WTC11 (cell line): ENCODE measurements around the gene CLSTN2. TPM values are rescaled to one million over a fixed set of nuclear protein-coding genes. Genes with fewer than 3 reads are reported as not detected.

Source experiments
- ATAC-seq: fragments of 200-7000 bp; cut with Tn5 transposase; 2 replicates; pipeline ENCODE4 v1.10.0; 2021; ENCODE audit warnings: mild to moderate bottlenecking, moderate library complexity
- CTCF ChIA-PET: fragments of 300-600 bp; sonication (Branson Sonifier 250); formaldehyde crosslinking; loops from one replicate; lab custom pipeline; 2021; ENCODE audit warnings: antibody characterized with exemption; lab: Charles Lee
- POLR2A ChIA-PET: fragments of 350-600 bp; sonication (Branson Sonifier 250); formaldehyde crosslinking; loops from one replicate; lab custom pipeline; 2021; ENCODE audit warnings: antibody characterized with exemption; lab: Charles Lee
- DNase-seq: peaks from one replicate; pipeline ENCODE4 v3.0.0; 2021; ENCODE audit warnings: low spot score
- H3K27ac Mint-ChIP-seq: 2 replicates; pipeline ENCODE4 v1.8.0; 2021; ENCODE audit warnings: mixed read lengths
- H3K27me3 Mint-ChIP-seq: 2 replicates; pipeline ENCODE4 v1.8.0; 2021; ENCODE audit warnings: low read depth, mild to moderate bottlenecking, moderate library complexity, mixed read lengths
- H3K36me3 Mint-ChIP-seq: 2 replicates; pipeline ENCODE4 v1.8.0; 2021; ENCODE audit warnings: mixed read lengths
- H3K4me1 Mint-ChIP-seq: 2 replicates; pipeline ENCODE4 v1.8.0; 2022; ENCODE audit warnings: mixed read lengths
- H3K4me3 Mint-ChIP-seq: 2 replicates; pipeline ENCODE4 v1.8.0; 2021; ENCODE audit warnings: mild to moderate bottlenecking, moderate library complexity, mixed read lengths
- H3K9me3 Mint-ChIP-seq: 2 replicates; pipeline ENCODE4 v1.8.0; 2021; ENCODE audit warnings: mixed read lengths
- ARID4B ChIP-seq: sonication (generic); formaldehyde crosslinking; IDR thresholded peaks from 2 replicates; pipeline ENCODE4 v1.8.0; 2023; ENCODE audit warnings: missing genetic modification reagents, mild to moderate bottlenecking, borderline replicate concordance
- FOXP1 ChIP-seq: sonication (generic); formaldehyde crosslinking; IDR thresholded peaks from 2 replicates; pipeline ENCODE4 v1.8.0; 2022; ENCODE audit warnings: missing genetic modification reagents, mild to moderate bottlenecking, moderate library complexity, borderline replicate concordance
- GABPB1 ChIP-seq: sonication (generic); formaldehyde crosslinking; IDR thresholded peaks from 2 replicates; pipeline ENCODE4 v1.8.1; 2023; ENCODE audit warnings: mild to moderate bottlenecking, missing genetic modification reagents
- GTF2I ChIP-seq: fragments of 250-450 bp; sonication (Bioruptor Pico); conservative IDR thresholded peaks from 2 replicates; pipeline ENCODE4 v1.4.0; 2021; ENCODE audit warnings: mild to moderate bottlenecking
- JAZF1 ChIP-seq: fragments of 250-450 bp; sonication (Bioruptor Pico); IDR thresholded peaks from 2 replicates; pipeline ENCODE4 v1.9.0; 2021; ENCODE audit warnings: moderate library complexity, mild to moderate bottlenecking, inconsistent platforms
- NFYB ChIP-seq: sonication (generic); formaldehyde crosslinking; conservative IDR thresholded peaks from 2 replicates; pipeline ENCODE4 v1.8.0; 2022; ENCODE audit warnings: low read depth, missing genetic modification reagents
- NR1H2 ChIP-seq: sonication (generic); formaldehyde crosslinking; IDR thresholded peaks from 2 replicates; pipeline ENCODE4 v1.9.0; 2021; ENCODE audit warnings: mild to moderate bottlenecking, moderate library complexity, missing genetic modification reagents
- NR2C2 ChIP-seq: sonication (generic); formaldehyde crosslinking; IDR thresholded peaks from 2 replicates; pipeline ENCODE4 v1.8.0; 2022; ENCODE audit warnings: mild to moderate bottlenecking, missing genetic modification reagents
- NR3C1 ChIP-seq: sonication (generic); formaldehyde crosslinking; conservative IDR thresholded peaks from 2 replicates; pipeline ENCODE4 v1.8.1; 2023; ENCODE audit warnings: low read depth, mild to moderate bottlenecking, missing genetic modification reagents
- RORB ChIP-seq: fragments of 250-450 bp; sonication (Bioruptor Pico); IDR thresholded peaks from 2 replicates; pipeline ENCODE4 v1.9.0; 2021; ENCODE audit warnings: mild to moderate bottlenecking
- SMAD3 ChIP-seq: sonication (generic); formaldehyde crosslinking; IDR thresholded peaks from 2 replicates; pipeline ENCODE4 v1.8.0; 2022; ENCODE audit warnings: missing genetic modification reagents, mild to moderate bottlenecking, borderline replicate concordance
- STAT6 ChIP-seq: sonication (generic); formaldehyde crosslinking; conservative IDR thresholded peaks from 2 replicates; pipeline ENCODE4 v1.8.1; 2023; ENCODE audit warnings: mild to moderate bottlenecking, low read depth, missing genetic modification reagents, moderate library complexity
- USF2 ChIP-seq: sonication (generic); formaldehyde crosslinking; IDR thresholded peaks from 2 replicates; pipeline ENCODE4 v1.8.1; 2023; ENCODE audit warnings: mild to moderate bottlenecking, missing genetic modification reagents, moderate library complexity
- ZNF138 ChIP-seq: sonication (generic); formaldehyde crosslinking; conservative IDR thresholded peaks from 2 replicates; pipeline ENCODE4 v1.8.1; 2022; ENCODE audit warnings: mild to moderate bottlenecking, moderate library complexity, missing genetic modification reagents
- ZNF416 ChIP-seq: fragments of 250-450 bp; sonication (Bioruptor Pico); IDR thresholded peaks from 2 replicates; pipeline ENCODE4 v1.9.0; 2021; ENCODE audit warnings: mild to moderate bottlenecking, inconsistent platforms
- total RNA-seq: library from RNA; stranded (reverse); gene quantifications from 3 replicates; pipeline ENCODE4 v1.2.3, GENCODE V29; 2021
- TF ChIP-seq, protein P1 (sequence below): sonication (generic); formaldehyde crosslinking; IDR thresholded peaks from 2 replicates; pipeline ENCODE4 v1.8.1; 2022; ENCODE audit warnings: mild to moderate bottlenecking, moderate library complexity, missing genetic modification reagents
- TF ChIP-seq, protein P2 (sequence below): sonication (generic); formaldehyde crosslinking; IDR thresholded peaks from 2 replicates; pipeline ENCODE4 v1.8.1; 2022; ENCODE audit warnings: low read depth, mild to moderate bottlenecking, moderate library complexity, missing genetic modification reagents, borderline replicate concordance
- TF ChIP-seq, protein P3 (sequence below): fragments of 250-450 bp; sonication (Bioruptor Pico); IDR thresholded peaks from 2 replicates; pipeline ENCODE4 v1.9.0; 2021; ENCODE audit warnings: mild to moderate bottlenecking, borderline replicate concordance

CLSTN2 gene
- total RNA-seq, 1 experiment from 2014 or later, result 0.35 TPM

GRCh38 chr3:140238646-140239314 is 303.8 kb downstream of the CLSTN2 start (continued):
- no peak for TF ChIP-seq GTF2I (CRISPR knock-in tag)
- TF ChIP-seq, protein P1, sequence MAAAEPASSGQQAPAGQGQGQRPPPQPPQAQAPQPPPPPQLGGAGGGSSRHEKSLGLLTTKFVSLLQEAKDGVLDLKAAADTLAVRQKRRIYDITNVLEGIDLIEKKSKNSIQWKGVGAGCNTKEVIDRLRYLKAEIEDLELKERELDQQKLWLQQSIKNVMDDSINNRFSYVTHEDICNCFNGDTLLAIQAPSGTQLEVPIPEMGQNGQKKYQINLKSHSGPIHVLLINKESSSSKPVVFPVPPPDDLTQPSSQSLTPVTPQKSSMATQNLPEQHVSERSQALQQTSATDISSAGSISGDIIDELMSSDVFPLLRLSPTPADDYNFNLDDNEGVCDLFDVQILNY (CRISPR knock-in tag), result no peak
- TF ChIP-seq RORB (CRISPR knock-in tag), result no peak
- TF ChIP-seq, all 79 proteins: peak for 0

- Mint-ChIP-seq H3K4me3 (no peak overlapping the region), H3K27me3 (no peaks in the 10 kb centered on the region), H3K9me3 (no peaks in the 10 kb centered on the region), H3K36me3 (no peaks in the 10 kb centered on the region), H3K27ac (no peak overlapping the region), H3K4me1 (peaks cover 16% of the 10 kb centered on the region)
- TF ChIP-seq USF2, result no peak
- no peak for TF ChIP-seq STAT6 (CRISPR knock-in tag)
- no peak for TF ChIP-seq FOXP1 (CRISPR knock-in tag)
- TF ChIP-seq, protein P2, sequence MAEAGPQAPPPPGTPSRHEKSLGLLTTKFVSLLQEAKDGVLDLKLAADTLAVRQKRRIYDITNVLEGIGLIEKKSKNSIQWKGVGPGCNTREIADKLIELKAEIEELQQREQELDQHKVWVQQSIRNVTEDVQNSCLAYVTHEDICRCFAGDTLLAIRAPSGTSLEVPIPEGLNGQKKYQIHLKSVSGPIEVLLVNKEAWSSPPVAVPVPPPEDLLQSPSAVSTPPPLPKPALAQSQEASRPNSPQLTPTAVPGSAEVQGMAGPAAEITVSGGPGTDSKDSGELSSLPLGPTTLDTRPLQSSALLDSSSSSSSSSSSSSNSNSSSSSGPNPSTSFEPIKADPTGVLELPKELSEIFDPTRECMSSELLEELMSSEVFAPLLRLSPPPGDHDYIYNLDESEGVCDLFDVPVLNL (CRISPR knock-in tag), result no peak
- TF ChIP-seq NR3C1 (CRISPR knock-in tag), result no peak
- POLR2A ChIA-PET, result no interaction called here
- ATAC-seq (no peak), DNase-seq (no peak)
- CTCF ChIA-PET, result no interaction called here
Measured at GRCh38 chr3:140242818-140243276, 307.9 kb downstream of the CLSTN2 start.

- ChIA-PET CTCF (no interaction called here), POLR2A (no interaction called here)
- DNase-seq (no peak), ATAC-seq (no peak)
- Mint-ChIP-seq H3K4me3 (no peak overlapping the region), H3K27ac (no peak overlapping the region), H3K9me3 (no peaks in the 10 kb centered on the region), H3K4me1 (peaks cover 16% of the 10 kb centered on the region), H3K27me3 (no peaks in the 10 kb centered on the region), H3K36me3 (no peaks in the 10 kb centered on the region)
- TF ChIP-seq NR1H2 (CRISPR knock-in tag) (no peak), NR2C2 (CRISPR knock-in tag) (no peak), ARID4B (CRISPR knock-in tag) (no peak), ZNF416 (CRISPR knock-in tag) (no peak), NFYB (CRISPR knock-in tag) (no peak), GABPB1 (CRISPR knock-in tag) (no peak), ZNF138 (CRISPR knock-in tag) (no peak), SMAD3 (CRISPR knock-in tag) (no peak), JAZF1 (CRISPR knock-in tag) (no peak)
- TF ChIP-seq, protein P3, sequence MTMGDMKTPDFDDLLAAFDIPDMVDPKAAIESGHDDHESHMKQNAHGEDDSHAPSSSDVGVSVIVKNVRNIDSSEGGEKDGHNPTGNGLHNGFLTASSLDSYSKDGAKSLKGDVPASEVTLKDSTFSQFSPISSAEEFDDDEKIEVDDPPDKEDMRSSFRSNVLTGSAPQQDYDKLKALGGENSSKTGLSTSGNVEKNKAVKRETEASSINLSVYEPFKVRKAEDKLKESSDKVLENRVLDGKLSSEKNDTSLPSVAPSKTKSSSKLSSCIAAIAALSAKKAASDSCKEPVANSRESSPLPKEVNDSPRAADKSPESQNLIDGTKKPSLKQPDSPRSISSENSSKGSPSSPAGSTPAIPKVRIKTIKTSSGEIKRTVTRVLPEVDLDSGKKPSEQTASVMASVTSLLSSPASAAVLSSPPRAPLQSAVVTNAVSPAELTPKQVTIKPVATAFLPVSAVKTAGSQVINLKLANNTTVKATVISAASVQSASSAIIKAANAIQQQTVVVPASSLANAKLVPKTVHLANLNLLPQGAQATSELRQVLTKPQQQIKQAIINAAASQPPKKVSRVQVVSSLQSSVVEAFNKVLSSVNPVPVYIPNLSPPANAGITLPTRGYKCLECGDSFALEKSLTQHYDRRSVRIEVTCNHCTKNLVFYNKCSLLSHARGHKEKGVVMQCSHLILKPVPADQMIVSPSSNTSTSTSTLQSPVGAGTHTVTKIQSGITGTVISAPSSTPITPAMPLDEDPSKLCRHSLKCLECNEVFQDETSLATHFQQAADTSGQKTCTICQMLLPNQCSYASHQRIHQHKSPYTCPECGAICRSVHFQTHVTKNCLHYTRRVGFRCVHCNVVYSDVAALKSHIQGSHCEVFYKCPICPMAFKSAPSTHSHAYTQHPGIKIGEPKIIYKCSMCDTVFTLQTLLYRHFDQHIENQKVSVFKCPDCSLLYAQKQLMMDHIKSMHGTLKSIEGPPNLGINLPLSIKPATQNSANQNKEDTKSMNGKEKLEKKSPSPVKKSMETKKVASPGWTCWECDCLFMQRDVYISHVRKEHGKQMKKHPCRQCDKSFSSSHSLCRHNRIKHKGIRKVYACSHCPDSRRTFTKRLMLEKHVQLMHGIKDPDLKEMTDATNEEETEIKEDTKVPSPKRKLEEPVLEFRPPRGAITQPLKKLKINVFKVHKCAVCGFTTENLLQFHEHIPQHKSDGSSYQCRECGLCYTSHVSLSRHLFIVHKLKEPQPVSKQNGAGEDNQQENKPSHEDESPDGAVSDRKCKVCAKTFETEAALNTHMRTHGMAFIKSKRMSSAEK (CRISPR knock-in tag), result no peak
Measured at GRCh38 chr3:140243575-140243974, 308.6 kb downstream of the CLSTN2 start.
